Uterus (tissue), 4 donors: ENCODE results near the gene LPCAT1. TPM values are rescaled to one million over a fixed set of nuclear protein-coding genes. Genes with fewer than 3 reads are reported as not detected.
A peak's percentile ranks its signal among the peaks of the same experiment; 100 is the strongest.

ENCODE experiments used
- DNase-seq, 2 donors: peaks; one replicate each; pipeline ENCODE4 v3.0.0-alpha.2; 2019 to 2020
- H3K27ac ChIP-seq, 2 donors: fragments of 200-600 bp; sonication (generic); 1 replicate in 1 of 2; 2 replicates in 1 of 2; pipeline ENCODE4 v1.5.1; 2016 to 2018
- H3K27me3 ChIP-seq, 2 donors: fragments of 200-600 bp; sonication (generic); one replicate each; pipeline ENCODE4 v1.5.1; 2018 to 2019; ENCODE audit warnings: control low read depth in 1 of 2
- H3K36me3 ChIP-seq, 2 donors: fragments of 200-600 bp; sonication (generic); one replicate each; pipeline ENCODE4 v1.5.1; 2019; ENCODE audit warnings: control low read depth in 1 of 2
- H3K4me1 ChIP-seq, 2 donors: fragments of 200-600 bp; sonication (generic); one replicate each; pipeline ENCODE4 v1.5.1; 2018 to 2019; ENCODE audit warnings: control low read depth in 1 of 2
- H3K4me3 ChIP-seq, 2 donors: fragments of 200-600 bp; sonication (generic); 1 replicate in 1 of 2; 2 replicates in 1 of 2; pipeline ENCODE4 v1.5.1; 2018 to 2019; ENCODE audit warnings: mild to moderate bottlenecking in 1 of 2
- H3K9me3 ChIP-seq, 2 donors: fragments of 200-600 bp; sonication (generic); one replicate each; pipeline ENCODE4 v1.5.1; 2019; ENCODE audit warnings: control low read depth in 1 of 2
- CTCF ChIP-seq, 4 experiments: fragments of 200-600 bp in 2 of 4; fragments of 450-650 bp in 2 of 4; sonication (generic) in 2 of 4; IDR thresholded peaks; one replicate each; pipeline ENCODE4 v1.5.1; 2016 to 2019; ENCODE audit warnings: antibody characterized with exemption in 4 of 4, mild to moderate bottlenecking in 2 of 4, moderate library complexity in 1 of 4
- POLR2A ChIP-seq, 2 donors: fragments of 450-650 bp; IDR thresholded peaks; one replicate each; pipeline ENCODE4 v1.6.1; 2016; ENCODE audit warnings: antibody characterized with exemption in 2 of 2, mild to moderate bottlenecking in 1 of 2, moderate library complexity in 1 of 2
- intact Hi-C: fragments of 100-400 bp; cut with DNase I; formaldehyde crosslinking; loops from one replicate; pipeline ENCODE4 v1.15.1; 2023; ENCODE audit warnings: low total_unique reads
- total RNA-seq, 4 donors: library from RNA; depleted of rRNA in 3 of 4; stranded (reverse); fragments of >200 nt in 3 of 4; gene quantifications; one replicate each; pipeline versions ENCODE4 v1.1.0 to v1.2.4, GENCODE V29; 2014 to 2023
- donor health status: DM: yes; HTN: yes; CAD: no.

The LPCAT1 gene
- total RNA-seq, 4 donors from 2014 or later, result 21.5 to 51.0 (median 40.0) TPM

GRCh38 chr5:1467341-1468246 lies 56.2 kb downstream of the LPCAT1 start:
- no peaks in the 10 kb centered on the region for H3K4me1 ChIP-seq
- H3K27me3 ChIP-seq, result no peaks in the 10 kb centered on the region
- H3K4me3 ChIP-seq, result no peak overlapping the region
- intact Hi-C loops, result no loop called here
- H3K36me3 ChIP-seq, result no peaks in the 10 kb centered on the region
- TF ChIP-seq POLR2A (IDR thresholded peaks at IDR 0.05) (no peak), CTCF (IDR thresholded peaks at IDR 0.05) (no peak)
- DNase-seq, result peak in 1 of 2 donors; percentile 8
- no peaks in the 10 kb centered on the region for H3K9me3 ChIP-seq
- no peak overlapping the region for H3K27ac ChIP-seq

GRCh38 chr5:1466631-1467265 lies 57.0 kb downstream of the LPCAT1 start:
- peak in 1 of 2 donors; percentile 10 for DNase-seq
- no peaks in the 10 kb centered on the region for H3K36me3 ChIP-seq
- TF ChIP-seq CTCF (IDR thresholded peaks at IDR 0.05) (no peak), POLR2A (IDR thresholded peaks at IDR 0.05) (no peak)

GRCh38 chr5:1465966-1466471 lies 57.7 kb downstream of the LPCAT1 start:
- H3K4me1 ChIP-seq, result no peaks in the 10 kb centered on the region
- no peak for TF ChIP-seq CTCF (IDR thresholded peaks at IDR 0.05)
- TF ChIP-seq POLR2A (IDR thresholded peaks at IDR 0.05), result no peak
- intact Hi-C loops, result no loop called here
- H3K4me3 ChIP-seq, result no peak overlapping the region
- H3K9me3 ChIP-seq, result no peaks in the 10 kb centered on the region
- H3K36me3 ChIP-seq, result no peaks in the 10 kb centered on the region
- H3K27ac ChIP-seq, result no peak overlapping the region
- peak in 1 of 2 donors; percentile 8 for DNase-seq
- no peaks in the 10 kb centered on the region for H3K27me3 ChIP-seq

More at GRCh38 chr5:1466631-1467265, 57.0 kb downstream of the LPCAT1 start:
- Histone ChIP-seq H3K27me3 (no peaks in the 10 kb centered on the region), H3K4me3 (no peak overlapping the region), H3K27ac (no peak overlapping the region), H3K4me1 (no peaks in the 10 kb centered on the region), H3K9me3 (no peaks in the 10 kb centered on the region)
- intact Hi-C loops, result no loop called here

- no peak overlapping the region for H3K4me3 ChIP-seq
- no peak overlapping the region for H3K27ac ChIP-seq
- no peak for DNase-seq
- H3K9me3 ChIP-seq, result no peaks in the 10 kb centered on the region
- no peak for TF ChIP-seq POLR2A (IDR thresholded peaks at IDR 0.05)
- TF ChIP-seq CTCF (IDR thresholded peaks at IDR 0.05), result no peak
- no peaks in the 10 kb centered on the region for H3K4me1 ChIP-seq
- intact Hi-C loops, result no loop called here
- no peaks in the 10 kb centered on the region for H3K27me3 ChIP-seq
- no peaks in the 10 kb centered on the region for H3K36me3 ChIP-seq
Measured at GRCh38 chr5:1465117-1465516, 58.6 kb downstream of the LPCAT1 start.

GRCh38 chr5:1464511-1464910 lies 59.2 kb downstream of the LPCAT1 start:
- H3K27ac ChIP-seq, result no peak overlapping the region
- no peaks in the 10 kb centered on the region for H3K9me3 ChIP-seq
- no peaks in the 10 kb centered on the region for H3K36me3 ChIP-seq
- TF ChIP-seq POLR2A (IDR thresholded peaks at IDR 0.05), result no peak
- no peak for TF ChIP-seq CTCF (IDR thresholded peaks at IDR 0.05)
- no peaks in the 10 kb centered on the region for H3K27me3 ChIP-seq
- intact Hi-C loops, result no loop called here
- no peak overlapping the region for H3K4me3 ChIP-seq
- DNase-seq, result no peak
- no peaks in the 10 kb centered on the region for H3K4me1 ChIP-seq
